Skeletal muscle tissue (tissue), 4 donors: ENCODE results near the gene SYT13. TPM values are rescaled to one million over a fixed set of nuclear protein-coding genes. Genes with fewer than 3 reads are reported as not detected.

Experiments used
- H3K27ac ChIP-seq: one replicate; pipeline ENCODE4 v1.7.0; 2013; ENCODE audit warnings: mild to moderate bottlenecking, low read depth, low read length, inconsistent platforms
- H3K27me3 ChIP-seq, 3 donors: one replicate each; pipeline ENCODE4 v1.7.0; 2013; ENCODE audit warnings: low read length in 3 of 3; ENCODE audit not compliant: control insufficient read depth in 3 of 3, insufficient read depth in 3 of 3
- H3K36me3 ChIP-seq, 3 donors: one replicate each; pipeline ENCODE4 v1.7.0; 2013; ENCODE audit warnings: low read length in 3 of 3; ENCODE audit not compliant: control insufficient read depth in 3 of 3, insufficient read depth in 3 of 3
- H3K4me1 ChIP-seq, 3 donors: one replicate each; pipeline ENCODE4 v1.7.0; 2013; ENCODE audit warnings: low read length in 3 of 3, mild to moderate bottlenecking in 3 of 3; ENCODE audit not compliant: control insufficient read depth in 3 of 3, insufficient read depth in 3 of 3
- H3K4me3 ChIP-seq, 3 donors: one replicate each; pipeline ENCODE4 v1.7.0; 2013; ENCODE audit warnings: low read length in 3 of 3
- H3K9ac ChIP-seq, 3 donors: one replicate each; pipeline ENCODE4 v1.7.0; 2013; ENCODE audit warnings: low read length in 3 of 3, mild to moderate bottlenecking in 3 of 3, moderate library complexity in 2 of 3, low read depth in 1 of 3
- H3K9me3 ChIP-seq, 3 donors: one replicate each; pipeline ENCODE4 v1.7.0; 2013; ENCODE audit warnings: low read length in 3 of 3; ENCODE audit not compliant: control insufficient read depth in 3 of 3
- total RNA-seq: library from RNA; depleted of rRNA; stranded (reverse); fragments of >200 nt; gene quantifications from one replicate; pipeline ENCODE4 v1.2.3, GENCODE V29; 2014
- donor health status: Osteomylitis.

SYT13 gene
- total RNA-seq, 1 donor from 2014 or later: 0.52 TPM

DNA sequence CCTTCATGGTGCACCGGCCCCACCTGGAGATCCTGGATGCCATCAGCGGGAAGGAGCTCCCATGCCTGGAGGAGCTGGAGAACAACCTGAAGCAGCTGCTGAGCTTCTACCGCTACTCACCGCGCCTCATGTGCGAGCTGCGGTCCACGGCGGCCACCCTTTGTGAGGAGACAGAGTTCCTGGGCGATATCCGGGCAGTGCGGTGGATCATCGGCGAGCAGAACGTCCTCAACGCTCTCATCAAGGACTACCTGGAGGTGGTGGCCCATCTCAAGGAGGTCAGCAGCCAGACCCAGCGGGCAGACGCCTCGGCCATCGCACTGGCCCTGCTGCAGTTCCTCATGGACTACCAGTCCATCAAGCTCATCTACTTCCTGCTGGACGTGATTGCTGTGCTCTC, 59.2 kb downstream of the SYT13 start:
- Histone ChIP-seq H3K4me3 (no peak overlapping the region), H3K36me3 (peaks cover 16 to 22% (median 16%) of the 10 kb centered on the region in 3 donors), H3K4me1 (no peaks in the 10 kb centered on the region), H3K9ac (no peak overlapping the region), H3K27me3 (no peaks in the 10 kb centered on the region), H3K27ac (no peak overlapping the region), H3K9me3 (no peaks in the 10 kb centered on the region)

GRCh38 chr11:45225961-45226871, 59.9 kb downstream of the SYT13 start:
- H3K4me1 ChIP-seq: no peaks in the 10 kb centered on the region
- H3K27me3 ChIP-seq: no peaks in the 10 kb centered on the region
- H3K4me3 ChIP-seq: no peak overlapping the region
- H3K9ac ChIP-seq: no peak overlapping the region
- no peak overlapping the region for H3K27ac ChIP-seq
- H3K36me3 ChIP-seq: peaks cover 16 to 25% (median 16%) of the 10 kb centered on the region in 3 donors
- no peaks in the 10 kb centered on the region for H3K9me3 ChIP-seq

DNA sequence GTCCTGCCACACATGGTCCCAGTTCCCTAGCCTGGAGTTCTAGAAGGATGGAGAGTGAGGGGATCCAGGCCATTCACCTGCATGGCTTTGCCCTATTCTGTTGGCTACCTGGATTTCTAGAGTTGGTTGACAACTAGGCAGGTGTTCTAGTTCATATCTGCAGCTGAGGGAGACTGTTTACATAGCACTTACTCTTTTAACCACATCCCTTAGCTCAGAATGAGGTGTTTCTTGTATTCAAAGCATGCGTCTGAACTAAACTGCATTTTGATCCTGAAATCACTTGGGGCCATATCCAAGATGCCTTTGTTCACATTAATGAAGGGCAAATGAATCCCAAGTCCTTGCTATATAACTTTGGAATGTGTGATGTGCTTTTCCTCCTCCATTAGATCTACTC, 60.9 kb downstream of the SYT13 start:
- no peak overlapping the region for H3K9ac ChIP-seq
- H3K27ac ChIP-seq: no peak overlapping the region
- no peaks in the 10 kb centered on the region for H3K4me1 ChIP-seq
- peaks cover 16 to 26% (median 16%) of the 10 kb centered on the region in 3 donors for H3K36me3 ChIP-seq
- H3K4me3 ChIP-seq: no peak overlapping the region
- no peaks in the 10 kb centered on the region for H3K27me3 ChIP-seq
- no peaks in the 10 kb centered on the region for H3K9me3 ChIP-seq

GRCh38 chr11:45224766-45225165, 61.4 kb downstream of the SYT13 start:
- H3K9ac ChIP-seq: no peak overlapping the region
- H3K27me3 ChIP-seq: no peaks in the 10 kb centered on the region
- no peaks in the 10 kb centered on the region for H3K9me3 ChIP-seq
- no peak overlapping the region for H3K27ac ChIP-seq
- H3K4me1 ChIP-seq: no peaks in the 10 kb centered on the region
- peaks cover 16 to 26% (median 16%) of the 10 kb centered on the region in 3 donors for H3K36me3 ChIP-seq
- no peak overlapping the region for H3K4me3 ChIP-seq

DNA sequence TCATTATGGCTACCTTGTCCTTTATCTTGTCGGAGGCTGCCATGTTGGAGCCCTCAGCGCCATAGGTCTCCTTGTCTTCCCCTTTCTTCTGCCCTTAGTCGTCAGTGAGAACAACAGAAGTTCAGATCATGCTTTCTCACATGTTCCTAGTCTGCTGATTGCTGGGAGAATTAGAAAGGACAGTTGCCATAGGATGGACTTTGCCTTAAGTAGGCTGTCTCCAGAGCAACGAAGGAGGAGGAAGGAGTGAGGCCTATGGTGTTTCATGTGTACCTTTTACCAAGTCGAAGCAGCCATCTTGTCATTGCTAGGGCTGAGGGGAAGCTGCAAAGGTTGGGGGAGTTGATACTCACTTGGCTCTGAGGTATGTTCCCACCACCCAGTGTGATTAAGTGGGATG, 62.6 kb downstream of the SYT13 start:
- no peaks in the 10 kb centered on the region for H3K27me3 ChIP-seq
- no peak overlapping the region for H3K4me3 ChIP-seq
- no peaks in the 10 kb centered on the region for H3K4me1 ChIP-seq
- no peak overlapping the region for H3K9ac ChIP-seq
- no peaks in the 10 kb centered on the region for H3K9me3 ChIP-seq
- peaks cover 16 to 26% (median 19%) of the 10 kb centered on the region in 3 donors for H3K36me3 ChIP-seq
- H3K27ac ChIP-seq: no peak overlapping the region

DNA sequence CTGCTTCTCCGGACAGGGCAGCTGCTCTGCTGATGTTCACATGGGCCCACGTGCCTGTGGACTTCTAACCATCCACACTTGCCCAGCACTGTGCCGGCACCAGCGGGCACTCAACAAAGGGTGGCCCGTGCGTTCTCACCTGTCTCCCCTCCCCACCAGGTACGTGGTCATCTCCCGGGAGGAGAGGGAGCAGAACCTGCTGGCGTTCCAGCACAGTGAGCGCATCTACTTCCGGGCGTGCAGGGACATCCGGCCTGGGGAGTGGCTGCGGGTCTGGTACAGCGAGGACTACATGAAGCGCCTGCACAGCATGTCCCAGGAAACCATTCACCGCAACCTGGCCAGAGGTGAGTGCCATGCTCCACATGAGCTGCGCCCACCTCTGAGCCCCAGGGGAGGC, 66.7 kb downstream of the SYT13 start:
- H3K27me3 ChIP-seq: no peaks in the 10 kb centered on the region
- no peak overlapping the region for H3K27ac ChIP-seq
- no peaks in the 10 kb centered on the region for H3K9me3 ChIP-seq
- no peak overlapping the region for H3K9ac ChIP-seq
- no peak overlapping the region for H3K4me3 ChIP-seq
- peaks cover 1 to 13% (median 10%) of the 10 kb centered on the region in 3 donors for H3K4me1 ChIP-seq
- peaks cover 2 to 4% (median 4%) of the 10 kb centered on the region in 3 donors for H3K36me3 ChIP-seq

- Histone ChIP-seq H3K9me3 (no peaks in the 10 kb centered on the region), H3K27ac (no peak overlapping the region), H3K4me1 (peaks cover 3 to 19% (median 15%) of the 10 kb centered on the region in 3 donors), H3K9ac (no peak overlapping the region), H3K4me3 (no peak overlapping the region), H3K27me3 (no peaks in the 10 kb centered on the region), H3K36me3 (peaks cover 0 to 4% (median 2%) of the 10 kb centered on the region in 3 donors)
Observed at GRCh38 chr11:45218705-45219104, 67.4 kb downstream of the SYT13 start.

DNA sequence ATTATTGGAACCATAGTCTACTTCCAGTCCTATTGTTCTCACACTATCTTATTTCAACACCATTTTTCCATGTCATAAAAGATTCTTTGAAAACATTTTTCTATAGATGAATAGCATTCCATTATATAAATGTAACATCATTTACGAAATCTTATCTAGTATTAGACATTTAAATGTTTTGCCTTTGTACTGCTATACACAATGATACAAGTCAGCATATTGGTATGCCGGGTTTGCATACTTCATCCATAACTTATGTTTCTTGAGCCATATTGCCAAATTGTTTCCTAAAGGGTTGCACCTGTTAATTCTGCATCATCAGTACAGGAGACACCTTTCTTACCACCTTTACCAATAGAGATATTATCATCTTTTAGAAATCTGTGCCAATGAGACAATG, 68.2 kb downstream of the SYT13 start:
- H3K4me3 ChIP-seq: no peak overlapping the region
- peaks cover 0 to 4% (median 2%) of the 10 kb centered on the region in 3 donors for H3K36me3 ChIP-seq
- H3K27ac ChIP-seq: no peak overlapping the region
- no peak overlapping the region for H3K9ac ChIP-seq
- H3K9me3 ChIP-seq: no peaks in the 10 kb centered on the region
- no peaks in the 10 kb centered on the region for H3K27me3 ChIP-seq
- peaks cover 6 to 25% (median 22%) of the 10 kb centered on the region in 3 donors for H3K4me1 ChIP-seq

DNA sequence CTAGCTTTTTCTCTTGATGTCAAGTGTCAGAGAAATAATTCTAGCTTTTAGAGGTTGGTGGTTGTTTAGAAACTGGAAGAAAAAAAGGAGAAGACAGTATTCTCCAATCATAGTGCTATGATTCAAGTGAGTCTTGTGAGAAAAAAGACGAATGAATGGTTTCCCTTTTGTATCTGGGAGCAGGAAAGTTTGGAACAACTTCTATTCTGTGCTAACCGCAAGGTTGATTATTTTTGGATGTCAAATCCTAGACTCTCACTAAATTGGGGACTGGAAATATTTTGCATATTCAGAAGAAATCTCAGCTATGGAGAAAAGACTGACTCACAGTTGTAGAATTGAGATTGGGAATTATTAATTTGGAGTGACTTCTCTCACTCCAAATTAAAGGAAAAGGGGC, 69.2 kb downstream of the SYT13 start:
- Histone ChIP-seq H3K36me3 (peaks cover 0 to 5% (median 2%) of the 10 kb centered on the region in 3 donors), H3K9ac (no peak overlapping the region), H3K27me3 (no peaks in the 10 kb centered on the region), H3K4me3 (no peak overlapping the region), H3K27ac (no peak overlapping the region), H3K9me3 (no peaks in the 10 kb centered on the region), H3K4me1 (peaks cover 6 to 25% (median 23%) of the 10 kb centered on the region in 3 donors)

DNA sequence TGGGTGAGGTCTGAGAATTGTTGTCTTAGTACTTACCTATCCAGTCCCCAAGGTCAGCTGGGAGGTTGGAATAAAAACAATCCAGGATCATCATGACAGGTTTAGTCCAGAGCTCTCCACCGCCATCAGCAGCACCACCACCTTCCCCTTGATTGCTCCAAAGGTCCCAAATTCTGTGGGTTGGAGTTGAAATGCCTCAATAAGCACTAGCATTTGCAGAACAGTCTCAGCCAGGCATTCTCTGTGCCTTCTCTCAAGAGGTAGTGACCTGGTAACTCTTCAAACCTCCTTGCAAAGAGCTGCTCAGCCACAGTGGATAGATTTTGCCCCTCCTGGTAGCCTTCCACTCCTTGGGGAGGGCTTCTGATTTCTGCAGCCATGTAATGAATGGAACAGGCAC, 70.1 kb downstream of the SYT13 start:
- Histone ChIP-seq H3K27me3 (no peaks in the 10 kb centered on the region), H3K9me3 (no peaks in the 10 kb centered on the region), H3K36me3 (peaks cover 0 to 2% (median 2%) of the 10 kb centered on the region in 3 donors), H3K27ac (no peak overlapping the region), H3K4me1 (peaks cover 7 to 28% (median 26%) of the 10 kb centered on the region in 3 donors), H3K9ac (no peak overlapping the region), H3K4me3 (no peak overlapping the region)
